Natural killer cell (primary cell): Measurements from ENCODE around the gene PRIMA1. TPM values are rescaled to one million over a fixed set of nuclear protein-coding genes. Genes with fewer than 3 reads are reported as not detected.

Experiments
- ATAC-seq, 3 donors: fragments of 150-1000 bp in 2 of 3; fragments of 200-7000 bp in 1 of 3; cut with Tn5 transposase; 1 replicate in 1 of 3; 2 replicates in 2 of 3; pipeline ENCODE4 v1.10.0; 2021; ENCODE audit warnings: mild to moderate bottlenecking in 2 of 3, moderate library complexity in 2 of 3
- DNase-seq, 2 donors: peaks; one replicate each; pipeline versions ENCODE4 v3.0.0 to v3.0.0-alpha.2; 2013 to 2021; ENCODE audit warnings: mixed read lengths in 1 of 2
- H3K27ac ChIP-seq: one replicate; pipeline ENCODE4 v1.5.1; 2013; ENCODE audit warnings: mild to moderate bottlenecking, low read length
- H3K27me3 ChIP-seq: one replicate; pipeline ENCODE4 v1.6.1; 2013; ENCODE audit warnings: low read length; ENCODE audit not compliant: control insufficient read depth, insufficient read depth
- H3K36me3 ChIP-seq: one replicate; pipeline ENCODE4 v1.6.1; 2013; ENCODE audit warnings: low read length; ENCODE audit not compliant: control insufficient read depth, insufficient read depth
- H3K4me1 ChIP-seq: one replicate; pipeline ENCODE4 v1.6.1; 2013; ENCODE audit warnings: low read length; ENCODE audit not compliant: control insufficient read depth, insufficient read depth
- H3K4me3 ChIP-seq: one replicate; pipeline ENCODE4 v1.5.1; 2013; ENCODE audit warnings: low read length
- H3K9me3 ChIP-seq: one replicate; pipeline ENCODE4 v1.6.1; 2013; ENCODE audit warnings: low read length; ENCODE audit not compliant: control insufficient read depth, insufficient read depth
- H3K27ac Mint-ChIP-seq, 2 donors: one replicate each; pipeline ENCODE4 v1.8.0; 2022; ENCODE audit warnings: mild to moderate bottlenecking in 2 of 2, mixed read lengths in 2 of 2, moderate library complexity in 1 of 2
- H3K27me3 Mint-ChIP-seq, 2 donors: one replicate each; pipeline ENCODE4 v1.8.0; 2022; ENCODE audit warnings: low read depth in 2 of 2, mixed read lengths in 2 of 2
- H3K36me3 Mint-ChIP-seq: one replicate; pipeline ENCODE4 v1.8.0; 2022; ENCODE audit warnings: mixed read lengths
- H3K4me1 Mint-ChIP-seq, 2 donors: one replicate each; pipeline ENCODE4 v1.8.0; 2022; ENCODE audit warnings: mixed read lengths in 2 of 2
- H3K4me3 Mint-ChIP-seq: one replicate; pipeline ENCODE4 v1.8.0; 2022; ENCODE audit warnings: mild to moderate bottlenecking, moderate library complexity, mixed read lengths
- H3K9me3 Mint-ChIP-seq, 2 donors: one replicate each; pipeline ENCODE4 v1.8.0; 2022; ENCODE audit warnings: mixed read lengths in 2 of 2
- WGBS: methylation state at CpG from one replicate; pipeline ENCODE4 v1.1.7; 2013; ENCODE audit warnings: missing lambda C conversion rate; ENCODE audit not compliant: insufficient coverage; 5-methylcytosine and 5-hydroxymethylcytosine counted together
- intact Hi-C: fragments of 100-400 bp; cut with micrococcal nuclease; formaldehyde crosslinking; loops from one replicate; pipeline ENCODE4 v1.14.2; 2022
- total RNA-seq, 4 donors: library from RNA; stranded (reverse); fragments of 120-200 nt in 1 of 4; gene quantifications; one replicate each; pipeline versions ENCODE4 v1.2.3 to v1.2.4, GENCODE V29; 2013 to 2022
- TF ChIP-seq, protein P1 (sequence below): fragments of 200-600 bp; IDR thresholded peaks from one replicate; pipeline ENCODE4 v1.8.0; 2022; ENCODE audit warnings: antibody characterized with exemption

PRIMA1 gene
- total RNA-seq, 3 donors from 2014 or later (not counting 1 experiment from before 2014, with no cell fraction given): not detected

- Mint-ChIP-seq H3K27me3 (peaks cover 3 to 8% of the 10 kb centered on the region in 2 donors), H3K27ac (no peak overlapping the region)
- intact Hi-C loops: no loop called here
Measured at GRCh38 chr14:93732524-93732923, 55.8 kb downstream of the PRIMA1 start.

GRCh38 chr14:93731753-93732152 lies 56.5 kb downstream of the PRIMA1 start:
- Histone ChIP-seq H3K27ac (no peak overlapping the region), H3K36me3 (no peaks in the 10 kb centered on the region), H3K4me3 (no peak overlapping the region), H3K27me3 (no peaks in the 10 kb centered on the region), H3K9me3 (no peaks in the 10 kb centered on the region), H3K4me1 (no peaks in the 10 kb centered on the region)
- H3K4me1 Mint-ChIP-seq: no peaks in the 10 kb centered on the region
- no peaks in the 10 kb centered on the region for H3K9me3 Mint-ChIP-seq
- TF ChIP-seq, protein P1, sequence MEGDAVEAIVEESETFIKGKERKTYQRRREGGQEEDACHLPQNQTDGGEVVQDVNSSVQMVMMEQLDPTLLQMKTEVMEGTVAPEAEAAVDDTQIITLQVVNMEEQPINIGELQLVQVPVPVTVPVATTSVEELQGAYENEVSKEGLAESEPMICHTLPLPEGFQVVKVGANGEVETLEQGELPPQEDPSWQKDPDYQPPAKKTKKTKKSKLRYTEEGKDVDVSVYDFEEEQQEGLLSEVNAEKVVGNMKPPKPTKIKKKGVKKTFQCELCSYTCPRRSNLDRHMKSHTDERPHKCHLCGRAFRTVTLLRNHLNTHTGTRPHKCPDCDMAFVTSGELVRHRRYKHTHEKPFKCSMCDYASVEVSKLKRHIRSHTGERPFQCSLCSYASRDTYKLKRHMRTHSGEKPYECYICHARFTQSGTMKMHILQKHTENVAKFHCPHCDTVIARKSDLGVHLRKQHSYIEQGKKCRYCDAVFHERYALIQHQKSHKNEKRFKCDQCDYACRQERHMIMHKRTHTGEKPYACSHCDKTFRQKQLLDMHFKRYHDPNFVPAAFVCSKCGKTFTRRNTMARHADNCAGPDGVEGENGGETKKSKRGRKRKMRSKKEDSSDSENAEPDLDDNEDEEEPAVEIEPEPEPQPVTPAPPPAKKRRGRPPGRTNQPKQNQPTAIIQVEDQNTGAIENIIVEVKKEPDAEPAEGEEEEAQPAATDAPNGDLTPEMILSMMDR: no peak
- H3K27me3 Mint-ChIP-seq: peaks cover 0 to 3% of the 10 kb centered on the region in 2 donors
- no peak overlapping the region for H3K27ac Mint-ChIP-seq
- H3K4me3 Mint-ChIP-seq: no peak overlapping the region
- intact Hi-C loops: no loop called here
- H3K36me3 Mint-ChIP-seq: no peaks in the 10 kb centered on the region
- DNase-seq (no peak), ATAC-seq (no peak)
- WGBS: 45% methylated on average over 7 of the region's 7 CpGs

More at GRCh38 chr14:93732524-93732923, 55.8 kb downstream of the PRIMA1 start:
- TF ChIP-seq, protein P1: no peak
- Histone ChIP-seq H3K4me3 (no peak overlapping the region), H3K9me3 (no peaks in the 10 kb centered on the region), H3K4me1 (no peaks in the 10 kb centered on the region), H3K27ac (no peak overlapping the region), H3K27me3 (no peaks in the 10 kb centered on the region), H3K36me3 (no peaks in the 10 kb centered on the region)
- Mint-ChIP-seq H3K4me1 (no peaks in the 10 kb centered on the region), H3K36me3 (no peaks in the 10 kb centered on the region), H3K4me3 (no peak overlapping the region), H3K9me3 (no peaks in the 10 kb centered on the region)
- no peak for DNase-seq
- no peak for ATAC-seq
- WGBS: 91% methylated on average over 10 of the region's 10 CpGs

DNA sequence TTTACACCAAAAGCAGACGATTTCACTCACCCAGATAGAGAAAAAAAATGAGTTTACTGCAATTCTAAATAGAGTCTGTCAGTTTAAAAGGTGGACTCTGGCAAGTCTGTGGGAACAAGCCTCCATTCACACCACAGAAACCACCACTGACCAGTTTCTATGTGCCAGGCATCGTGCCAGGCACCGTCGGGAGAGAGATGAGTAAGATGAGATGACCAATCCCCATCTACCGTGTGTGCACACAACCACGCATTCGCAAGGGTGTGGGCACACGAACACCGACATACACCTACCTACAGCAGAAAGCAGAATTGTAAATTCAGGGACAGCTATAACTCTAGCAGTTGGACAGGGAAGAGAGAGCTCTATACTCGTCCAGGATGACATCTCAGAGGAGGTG lies 58.3 kb downstream of the PRIMA1 start:
- intact Hi-C loops: no loop called here
- ATAC-seq (no peak), DNase-seq (no peak)
- Mint-ChIP-seq H3K36me3 (no peaks in the 10 kb centered on the region), H3K4me1 (no peaks in the 10 kb centered on the region), H3K27me3 (no peaks in the 10 kb centered on the region), H3K4me3 (no peak overlapping the region), H3K27ac (peak overlapping the region in 1 of 2 donors; percentile 13), H3K9me3 (no peaks in the 10 kb centered on the region)
- Histone ChIP-seq H3K27me3 (no peaks in the 10 kb centered on the region), H3K9me3 (no peaks in the 10 kb centered on the region), H3K4me3 (no peak overlapping the region), H3K4me1 (no peaks in the 10 kb centered on the region), H3K27ac (no peak overlapping the region), H3K36me3 (no peaks in the 10 kb centered on the region)
- TF ChIP-seq, protein P1: no peak
- WGBS: 78% methylated on average over 9 of the region's 10 CpGs

GRCh38 chr14:93728651-93729016 lies 59.7 kb downstream of the PRIMA1 start:
- 84% methylated on average over 8 of the region's 8 CpGs for WGBS
- no peaks in the 10 kb centered on the region for H3K9me3 ChIP-seq
- TF ChIP-seq, protein P1: no peak
- H3K27me3 Mint-ChIP-seq: no peaks in the 10 kb centered on the region
- intact Hi-C loops: no loop called here
- no peaks in the 10 kb centered on the region for H3K36me3 ChIP-seq
- H3K27ac ChIP-seq: no peak overlapping the region
- no peaks in the 10 kb centered on the region for H3K27me3 ChIP-seq
- no peaks in the 10 kb centered on the region for H3K4me1 ChIP-seq
- no peak for DNase-seq
- no peak overlapping the region for H3K4me3 Mint-ChIP-seq
- H3K4me1 Mint-ChIP-seq: no peaks in the 10 kb centered on the region
- no peak overlapping the region for H3K4me3 ChIP-seq
- H3K36me3 Mint-ChIP-seq: no peaks in the 10 kb centered on the region
- no peak for ATAC-seq
- no peak overlapping the region for H3K27ac Mint-ChIP-seq
- H3K9me3 Mint-ChIP-seq: no peaks in the 10 kb centered on the region
